SH-SY5Y (cell line): ENCODE results near the gene PIGO.

ENCODE experiments used
- GATA2 ChIP-seq: IDR thresholded peaks from 2 replicates; pipeline ENCODE4 v1.6.1; 2011; ENCODE audit warnings: mild to moderate bottlenecking, low read depth, low read length
- GATA3 ChIP-seq: IDR thresholded peaks from 2 replicates; pipeline ENCODE4 v1.6.1; 2011; ENCODE audit warnings: low read depth, mild to moderate bottlenecking, low read length, moderate library complexity

- TF ChIP-seq GATA2 (no peak), GATA3 (no peak)
Measured at GRCh38 chr9:35042081-35042604, 54.2 kb downstream of the PIGO start.
